HG02623 (cell line): ENCODE results near the gene PDZRN4.

Source experiments
- ATAC-seq: cut with Tn5 transposase; IDR thresholded peaks from one replicate; pipeline ENCODE4 v1.9.1; 2021; ENCODE audit warnings: moderate library complexity; ENCODE audit not compliant: unreplicated experiment

The PDZRN4 gene

GRCh38 chr12:41621291-41621690 lies 433.2 kb downstream of the PDZRN4 start:
- ATAC-seq, result no peak
